ENCODE data around the gene FAM135A. TPM values are rescaled to one million over a fixed set of nuclear protein-coding genes. Genes with fewer than 3 reads are reported as not detected.
"Not testable (repeated sequence)": the region's sequence is repeated elsewhere in the genome, so short reads cannot be mapped to it uniquely, and the experiment has no call there.

FAM135A gene
- total RNA-seq, 1 donor from 2014 or later: 11.4 TPM

DNA sequence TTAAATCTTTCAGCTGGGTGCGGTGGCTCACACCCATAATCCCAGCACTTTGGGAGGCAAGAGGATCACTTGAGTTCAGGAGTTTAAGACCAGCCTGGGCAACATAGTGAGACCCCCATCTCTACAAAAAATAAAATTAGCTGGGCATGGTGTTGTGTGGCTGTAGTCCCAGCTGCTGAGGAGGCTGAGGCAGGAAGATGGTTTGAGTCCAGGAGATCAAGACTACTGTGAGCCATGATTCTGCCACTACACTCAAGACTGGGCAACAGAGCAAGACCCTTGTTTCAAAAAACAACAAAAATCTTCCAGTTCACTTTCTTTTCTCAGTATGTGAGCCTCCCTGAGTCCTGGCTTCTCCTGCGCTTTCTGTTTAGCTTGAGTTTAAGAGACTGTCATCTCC is 161.3 kb downstream of the FAM135A start:
- DNase-seq (ENCODE audit: missing footprints) (no peak), ATAC-seq (no peak)
- intact Hi-C loops (cut with DNase I): no loop called here

DNA sequence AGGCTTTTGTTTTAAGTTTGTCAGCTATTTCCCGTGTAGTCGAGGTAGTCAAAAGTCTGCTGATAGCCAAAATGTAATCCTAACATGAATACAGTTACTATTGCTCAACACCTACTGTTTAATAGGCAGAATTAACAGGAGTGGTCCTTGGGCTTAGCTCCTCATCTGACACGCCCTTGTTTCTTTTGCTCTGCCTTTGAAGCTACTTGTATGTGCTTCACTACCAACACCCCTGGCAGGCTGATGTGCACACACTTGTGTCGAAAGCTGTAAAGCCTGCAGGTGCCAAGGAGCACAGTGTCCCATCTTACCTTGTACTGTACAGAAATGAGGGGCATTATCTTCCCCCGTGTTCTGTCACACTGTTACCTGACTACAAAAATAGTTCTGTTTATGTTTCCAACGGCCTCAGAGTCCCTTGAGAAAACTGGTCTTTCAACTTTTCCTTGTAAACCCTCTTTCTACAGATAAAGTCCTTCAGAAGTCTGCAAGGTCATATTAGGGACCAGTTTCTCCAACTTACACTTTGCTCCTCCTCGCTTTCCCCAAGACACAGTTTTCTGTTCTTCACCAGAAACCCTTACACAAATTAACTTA is 162.7 kb downstream of the FAM135A start:
- intact Hi-C loops (cut with DNase I): no loop called here
- no peak for ATAC-seq
- no peak for DNase-seq (ENCODE audit: missing footprints)

DNA sequence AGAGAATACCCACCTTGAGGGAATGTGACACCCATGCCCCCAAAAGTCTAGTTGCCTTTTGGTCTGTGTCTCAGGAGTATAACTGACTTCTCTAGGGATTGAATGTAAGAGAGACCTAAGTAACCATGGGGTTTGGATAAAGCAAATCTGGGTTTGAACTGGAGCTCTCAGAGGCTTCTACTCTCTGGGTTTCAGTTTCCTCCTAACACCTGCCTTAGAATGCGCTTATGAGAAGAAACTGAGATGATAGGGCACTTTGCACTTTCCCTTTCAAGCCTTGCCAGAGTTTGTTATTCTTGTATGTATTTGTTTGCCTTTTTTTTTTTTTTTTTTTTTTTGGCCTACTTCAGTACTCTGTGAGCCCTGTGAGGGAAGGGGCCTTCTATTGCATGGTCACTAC is 172.8 kb downstream of the FAM135A start:
- intact Hi-C loops (cut with DNase I): no loop called here
- no peak for ATAC-seq
- DNase-seq (ENCODE audit: missing footprints): no peak

DNA sequence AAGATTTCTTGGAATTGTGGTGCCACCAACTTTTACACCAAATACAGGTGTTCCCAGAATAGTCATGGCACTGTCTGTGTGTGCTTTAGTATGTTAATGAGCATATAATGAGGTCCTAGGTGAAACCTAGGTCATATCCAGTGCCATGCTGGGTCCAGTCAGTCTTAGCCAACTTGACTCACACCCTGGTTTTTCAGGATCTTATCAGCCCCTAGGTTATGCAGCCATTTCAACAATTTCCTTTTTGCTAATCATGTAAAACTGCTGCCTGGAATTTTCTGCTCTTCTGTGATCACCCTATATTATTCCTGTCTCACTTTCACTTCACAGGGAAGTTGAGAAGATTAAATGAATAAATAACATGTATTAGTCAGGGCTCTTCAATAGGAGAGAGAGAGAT is 177.1 kb downstream of the FAM135A start:
- intact Hi-C loops (cut with DNase I): no loop called here
- DNase-seq (ENCODE audit: missing footprints) (no peak), ATAC-seq (no peak)

DNA sequence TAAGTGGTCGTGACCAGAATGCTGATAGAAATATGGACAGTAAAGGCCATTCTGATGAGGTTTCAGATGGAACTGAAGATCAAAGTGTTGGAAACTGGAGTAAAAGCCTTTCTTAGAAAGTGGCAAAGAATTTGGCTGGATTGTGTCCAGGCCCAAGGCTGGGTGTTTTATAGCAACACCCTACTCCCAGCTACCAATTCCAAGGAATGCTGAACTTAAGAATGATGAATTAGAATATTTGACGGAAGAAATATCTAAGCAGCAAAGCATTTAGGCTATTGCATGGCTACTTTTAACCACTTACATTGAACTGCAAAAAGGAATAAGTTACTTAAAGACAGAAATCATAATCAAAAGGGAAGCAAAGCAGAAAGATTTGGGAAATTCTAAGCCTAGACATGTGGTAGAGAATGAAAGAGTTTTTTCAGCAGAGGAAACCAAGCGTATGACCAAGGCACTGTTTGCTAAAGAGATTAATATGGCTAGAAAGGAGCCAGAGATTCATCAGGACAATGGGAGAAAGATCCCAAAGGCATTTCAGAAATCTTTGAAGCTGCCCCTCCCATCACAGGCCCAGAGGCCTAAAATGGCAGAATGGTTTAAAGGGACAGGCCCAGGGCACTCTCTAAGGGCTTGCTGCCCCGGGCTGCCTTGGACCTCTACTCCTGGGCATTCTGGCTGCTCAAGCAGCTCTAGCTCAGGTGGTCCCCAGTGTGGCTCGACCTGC is 179.2 kb downstream of the FAM135A start:
- intact Hi-C loops (cut with DNase I): no loop called here
- no peak for ATAC-seq

DNA sequence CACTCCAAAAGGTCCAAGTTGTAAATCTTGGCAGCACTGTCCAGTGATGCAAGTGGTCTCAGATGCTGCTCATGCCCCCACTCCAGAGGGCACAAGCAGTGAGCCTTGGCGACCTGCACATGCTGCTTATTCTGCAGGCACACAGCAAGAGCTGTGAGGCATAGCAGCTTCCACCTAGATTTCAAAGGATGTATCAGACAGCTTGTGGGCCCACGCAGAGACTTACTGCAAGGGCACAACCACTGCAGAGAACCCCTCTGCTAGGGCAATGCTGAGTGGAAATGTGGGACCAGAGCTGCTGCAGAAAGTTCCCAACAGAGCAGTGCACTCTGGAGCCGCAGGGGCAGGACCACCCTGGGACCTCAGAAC is 179.8 kb downstream of the FAM135A start:
- DNase-seq (ENCODE audit: missing footprints) (no peak), ATAC-seq (no peak)

More for the DNA sequence above, 179.2 kb downstream of the FAM135A start:
- DNase-seq (ENCODE audit: missing footprints): no peak

DNA sequence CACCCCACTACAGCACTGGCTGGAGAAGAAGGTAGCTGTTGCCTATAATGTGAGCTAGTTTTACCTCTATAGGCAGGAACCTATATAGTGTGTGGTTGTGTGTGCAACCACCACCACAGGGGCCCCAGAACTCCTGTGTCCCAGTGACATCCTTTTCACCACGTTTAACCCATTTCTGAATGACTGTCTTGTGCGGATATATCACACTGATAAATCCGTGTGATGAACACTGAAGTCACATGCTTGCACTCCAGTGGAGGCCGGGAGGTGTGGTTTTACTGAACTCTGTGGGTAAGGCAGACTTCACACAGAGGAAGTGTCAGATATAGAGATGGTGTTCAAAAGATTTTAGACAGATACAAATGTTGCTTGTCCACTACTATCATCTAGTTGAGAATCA is 185.9 kb downstream of the FAM135A start:
- ATAC-seq (no peak), DNase-seq (ENCODE audit: missing footprints) (no peak)
- intact Hi-C loops (cut with DNase I): no loop called here

More for the DNA sequence above, 179.8 kb downstream of the FAM135A start:
- intact Hi-C loops (cut with DNase I): no loop called here

DNA sequence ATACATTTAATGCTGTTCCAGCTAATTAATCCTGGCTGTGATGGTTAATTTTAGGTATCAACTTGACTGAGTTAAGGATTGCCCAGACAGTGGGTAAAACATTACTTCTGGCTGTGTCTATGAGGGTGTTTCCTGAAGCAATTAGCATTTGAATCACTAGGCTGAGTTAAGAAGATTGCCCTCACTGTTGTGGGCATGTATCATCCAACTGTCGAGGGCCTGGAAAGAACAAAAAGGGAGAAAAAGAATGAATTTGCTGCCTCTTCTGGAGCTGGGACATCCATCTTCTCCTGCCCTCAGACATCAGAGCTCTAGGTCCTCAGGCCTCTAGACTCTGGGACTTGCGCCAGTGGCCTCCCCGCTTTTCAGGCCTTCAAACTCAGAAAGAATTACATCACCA is 187.7 kb downstream of the FAM135A start:
- intact Hi-C loops (cut with DNase I): no loop called here
- ATAC-seq (no peak), DNase-seq (ENCODE audit: missing footprints) (no peak)

DNA sequence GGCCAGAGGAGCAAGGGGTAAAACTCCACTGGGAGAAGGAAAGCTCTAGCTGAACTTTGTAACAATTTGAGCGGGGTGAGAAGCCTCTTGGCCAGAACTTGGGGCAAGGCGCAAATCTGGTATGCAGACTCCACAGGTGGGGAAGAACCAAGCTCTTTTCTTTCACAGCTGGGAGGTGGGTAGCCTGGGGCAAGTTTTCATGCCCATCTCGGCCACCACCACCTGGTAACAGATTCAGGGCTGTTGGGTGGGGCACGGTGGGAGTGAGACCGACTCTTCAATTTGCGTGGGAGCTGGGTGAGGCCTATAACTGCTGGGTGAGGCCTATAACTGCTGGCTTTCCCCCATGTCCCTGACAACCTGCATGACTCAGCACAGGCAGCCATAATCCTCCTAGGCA is 190.9 kb downstream of the FAM135A start:
- intact Hi-C loops (cut with DNase I): no loop called here
- ATAC-seq (no peak), DNase-seq (ENCODE audit: missing footprints) (no peak)

DNA sequence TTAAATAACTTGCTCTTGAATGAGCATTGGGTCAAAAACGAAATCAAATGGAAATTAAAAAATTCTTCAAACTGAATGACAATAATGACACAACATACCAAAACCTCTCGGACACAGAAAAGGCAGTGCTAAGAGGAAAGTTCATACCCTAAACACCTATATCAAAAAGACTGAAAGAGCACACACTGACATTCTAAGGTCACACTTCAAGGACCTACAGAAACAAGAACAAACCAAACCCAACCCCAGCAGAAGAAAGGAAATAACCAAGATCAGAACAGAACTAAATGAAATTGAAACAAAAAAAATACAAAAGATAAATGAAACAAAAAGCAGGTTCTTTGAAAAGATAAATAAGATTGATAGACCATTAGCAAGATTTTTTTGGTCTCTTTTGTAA is 194.1 kb downstream of the FAM135A start:
- ATAC-seq; intact Hi-C loops (cut with DNase I); DNase-seq (ENCODE audit: missing footprints): not testable (repeated sequence)

DNA sequence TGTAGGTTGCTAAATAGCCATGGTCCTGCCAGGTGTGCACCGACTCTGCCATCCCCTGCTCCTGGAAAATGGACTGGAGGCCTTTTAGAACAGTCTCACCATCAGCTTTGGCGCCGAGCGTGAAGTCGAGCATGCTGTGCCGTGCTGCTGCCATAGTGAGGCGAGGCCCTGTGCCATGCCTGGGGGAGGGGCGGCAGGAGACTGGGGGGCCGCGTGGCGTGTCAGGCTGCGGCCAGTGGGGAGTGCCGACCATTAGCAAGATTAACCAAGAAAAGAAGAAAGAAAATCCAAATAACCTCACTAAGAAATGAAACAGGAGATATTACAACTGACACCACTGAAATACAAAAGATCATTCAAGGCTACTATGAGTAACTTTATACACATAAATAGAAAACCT is 195.9 kb downstream of the FAM135A start:
- ATAC-seq; DNase-seq (ENCODE audit: missing footprints); intact Hi-C loops (cut with DNase I): not testable (repeated sequence)

Other genes with a start within 250 kb of the FAM135A start
- 0.14 TPM for gene COL9A1, start 110.4 kb upstream of the FAM135A start, total RNA-seq
- gene SDHAF4, start 153.4 kb downstream of the FAM135A start, total RNA-seq: 16.6 TPM

Measured in Right ventricle myocardium inferior (tissue), 1 donor.